Cardiac fibroblast (primary cell): Measurements from ENCODE around the gene PTPRN2.

Experiments
- DNase-seq, 2 donors: peaks; one replicate each; pipeline versions ENCODE4 v3.0.0 to v3.0.0-alpha.2; 2010; ENCODE audit warnings: low read depth in 2 of 2
- H3K4me3 ChIP-seq, 2 donors: replicated peaks in 1 of 2; 1 replicate in 1 of 2; 2 replicates in 1 of 2; pipeline ENCODE4 v1.5.1; 2011; ENCODE audit warnings: low read depth in 2 of 2, low read length in 2 of 2, mild to moderate bottlenecking in 2 of 2, moderate library complexity in 1 of 2
- CTCF ChIP-seq: IDR thresholded peaks from one replicate; pipeline ENCODE4 v1.5.1; 2011; ENCODE audit warnings: low read depth, mild to moderate bottlenecking, low read length, inconsistent platforms

The PTPRN2 gene

GRCh38 chr7:158114056-158114850 lies 473.4 kb downstream of the PTPRN2 start:
- H3K4me3 ChIP-seq: no peak overlapping the region
- no peak for TF ChIP-seq CTCF
- no peak for DNase-seq

GRCh38 chr7:158113321-158114025 lies 474.1 kb downstream of the PTPRN2 start:
- no peak for TF ChIP-seq CTCF
- DNase-seq: no peak
- no peak overlapping the region for H3K4me3 ChIP-seq

DNA sequence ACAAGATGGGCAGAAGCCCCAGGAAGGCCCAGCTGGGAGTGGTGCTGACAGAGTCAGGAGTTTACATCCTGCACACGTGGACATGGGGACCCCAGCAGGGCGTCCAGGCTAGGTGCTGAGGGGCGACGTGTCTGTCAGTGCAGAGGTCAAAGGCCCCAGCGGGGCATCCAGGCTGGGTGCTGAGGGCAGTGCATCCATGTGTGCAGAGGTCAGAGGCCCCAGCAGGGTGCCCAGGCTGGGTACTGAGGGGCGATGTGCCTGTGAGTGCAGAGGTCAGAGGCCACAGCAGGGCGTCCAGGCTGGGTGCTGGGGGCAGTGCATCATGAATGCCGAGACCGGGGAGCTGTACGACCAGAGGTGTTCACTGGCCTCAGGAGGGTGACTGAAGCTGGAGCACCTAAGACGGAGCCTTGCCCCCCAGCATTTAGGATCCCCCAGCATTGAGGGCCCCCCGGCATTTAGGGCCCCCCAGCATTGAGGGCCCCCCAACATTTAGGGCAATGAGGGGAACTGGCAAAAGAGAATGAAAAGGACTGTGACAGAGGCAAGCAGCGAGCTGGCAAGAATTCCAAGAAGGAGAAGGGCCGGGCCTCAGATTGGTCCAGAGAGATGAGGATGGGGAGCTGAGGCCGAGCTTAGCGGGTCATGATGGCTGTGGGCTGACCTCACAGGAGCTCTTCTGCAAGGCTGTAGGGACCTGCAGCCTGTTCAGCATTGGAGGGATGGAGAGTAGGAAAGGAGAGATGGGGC lies 474.9 kb downstream of the PTPRN2 start:
- no peak for DNase-seq
- H3K4me3 ChIP-seq: no peak overlapping the region
- no peak for TF ChIP-seq CTCF

- no peak for DNase-seq
- no peak for TF ChIP-seq CTCF
These were observed 475.6 kb downstream of the PTPRN2 start for GRCh38 chr7:158111906-158112570.

DNA sequence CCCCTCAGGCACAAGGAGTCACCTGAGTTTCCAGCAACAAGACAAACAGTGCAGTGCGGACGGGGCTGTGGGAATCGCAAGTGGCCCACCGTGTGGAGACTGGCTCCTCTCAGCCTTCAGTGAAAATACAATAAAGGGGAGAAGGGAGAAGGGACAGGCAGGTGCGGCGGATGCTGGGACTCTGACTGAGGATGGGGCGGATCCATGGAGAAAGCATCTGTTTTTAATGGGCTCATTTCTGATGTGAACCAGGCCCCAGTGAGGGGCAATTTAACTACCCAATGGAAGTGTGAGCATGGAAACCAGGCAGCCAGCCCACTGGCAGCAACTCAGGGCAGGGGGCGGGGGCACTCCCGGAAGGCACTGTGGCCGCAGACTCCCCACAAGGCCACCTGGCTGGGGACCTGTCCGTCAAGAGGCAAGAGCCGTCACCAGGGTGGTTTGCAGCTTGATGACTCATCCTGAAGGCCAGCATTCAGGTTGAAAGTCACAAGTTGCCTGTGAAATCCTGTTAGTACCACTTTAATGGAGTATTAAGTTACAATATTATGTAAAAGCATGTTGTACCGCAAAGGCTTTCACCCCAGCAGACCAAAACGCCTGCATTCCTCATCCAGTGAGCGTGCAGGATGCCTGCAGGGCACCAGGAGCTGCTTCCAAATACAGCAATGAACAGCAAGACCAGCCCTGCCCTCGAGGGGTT lies 476.4 kb downstream of the PTPRN2 start:
- H3K4me3 ChIP-seq: no peak overlapping the region
- DNase-seq: no peak
- TF ChIP-seq CTCF: no peak

More at GRCh38 chr7:158111906-158112570, 475.6 kb downstream of the PTPRN2 start:
- H3K4me3 ChIP-seq: no peak overlapping the region

GRCh38 chr7:158110661-158111048 lies 477.0 kb downstream of the PTPRN2 start:
- DNase-seq: no peak
- no peak for TF ChIP-seq CTCF
- H3K4me3 ChIP-seq: no peak overlapping the region
